GM19238 (cell line): Measurements from ENCODE around the gene TSPAN9.
A peak's percentile ranks its signal among the peaks of the same experiment; 100 is the strongest.

Experiments used
- DNase-seq: peaks from one replicate; pipeline ENCODE4 v3.0.0; 2011; ENCODE audit warnings: low spot score; ENCODE audit not compliant: insufficient read length

Gene TSPAN9

GRCh38 chr12:3311027-3311402, 233.8 kb downstream of the TSPAN9 start:
- no peak for DNase-seq

- DNase-seq: no peak
These were observed 234.4 kb downstream of the TSPAN9 start for GRCh38 chr12:3311491-3312103.

- DNase-seq: no peak
These were observed 235.9 kb downstream of the TSPAN9 start for GRCh38 chr12:3313066-3313465.

- DNase-seq: peak; percentile 28
These were observed 236.8 kb downstream of the TSPAN9 start for GRCh38 chr12:3313675-3314663.

GRCh38 chr12:3315201-3315661, 238.1 kb downstream of the TSPAN9 start:
- DNase-seq: no peak

GRCh38 chr12:3316776-3317480, 239.7 kb downstream of the TSPAN9 start:
- no peak for DNase-seq

- no peak for DNase-seq
These were observed 240.3 kb downstream of the TSPAN9 start for GRCh38 chr12:3317481-3317815.

GRCh38 chr12:3317841-3318501, 240.8 kb downstream of the TSPAN9 start:
- no peak for DNase-seq

- no peak for DNase-seq
These were observed 242.7 kb downstream of the TSPAN9 start for GRCh38 chr12:3319723-3320492.

- DNase-seq: no peak
These were observed 243.8 kb downstream of the TSPAN9 start for GRCh38 chr12:3320881-3321509.

GRCh38 chr12:3321881-3322280, 244.7 kb downstream of the TSPAN9 start:
- no peak for DNase-seq

- DNase-seq: no peak
These were observed 246.0 kb downstream of the TSPAN9 start for GRCh38 chr12:3323002-3323685.

GRCh38 chr12:3325736-3326135, 248.6 kb downstream of the TSPAN9 start:
- no peak for DNase-seq

- DNase-seq: no peak
These were observed 249.1 kb downstream of the TSPAN9 start for GRCh38 chr12:3326156-3326849.

- DNase-seq: no peak
These were observed 249.9 kb downstream of the TSPAN9 start for GRCh38 chr12:3326850-3327780.

GRCh38 chr12:3328081-3328480, 250.9 kb downstream of the TSPAN9 start:
- no peak for DNase-seq

- DNase-seq: no peak
These were observed 251.4 kb downstream of the TSPAN9 start for GRCh38 chr12:3328571-3328970.

- no peak for DNase-seq
These were observed 252.2 kb downstream of the TSPAN9 start for GRCh38 chr12:3329361-3329760.
